LNCAP (cell line): ENCODE results near the gene GREM1.

Experiments used
- CTCF ChIP-seq: fragments of 450-650 bp; IDR thresholded peaks from 2 replicates; pipeline ENCODE4 v1.5.1; 2017; ENCODE audit warnings: mild to moderate bottlenecking

GREM1 gene

GRCh38 chr15:32715276-32715675 is 2.5 kb upstream of the GREM1 start:
- TF ChIP-seq CTCF = no peak

DNA sequence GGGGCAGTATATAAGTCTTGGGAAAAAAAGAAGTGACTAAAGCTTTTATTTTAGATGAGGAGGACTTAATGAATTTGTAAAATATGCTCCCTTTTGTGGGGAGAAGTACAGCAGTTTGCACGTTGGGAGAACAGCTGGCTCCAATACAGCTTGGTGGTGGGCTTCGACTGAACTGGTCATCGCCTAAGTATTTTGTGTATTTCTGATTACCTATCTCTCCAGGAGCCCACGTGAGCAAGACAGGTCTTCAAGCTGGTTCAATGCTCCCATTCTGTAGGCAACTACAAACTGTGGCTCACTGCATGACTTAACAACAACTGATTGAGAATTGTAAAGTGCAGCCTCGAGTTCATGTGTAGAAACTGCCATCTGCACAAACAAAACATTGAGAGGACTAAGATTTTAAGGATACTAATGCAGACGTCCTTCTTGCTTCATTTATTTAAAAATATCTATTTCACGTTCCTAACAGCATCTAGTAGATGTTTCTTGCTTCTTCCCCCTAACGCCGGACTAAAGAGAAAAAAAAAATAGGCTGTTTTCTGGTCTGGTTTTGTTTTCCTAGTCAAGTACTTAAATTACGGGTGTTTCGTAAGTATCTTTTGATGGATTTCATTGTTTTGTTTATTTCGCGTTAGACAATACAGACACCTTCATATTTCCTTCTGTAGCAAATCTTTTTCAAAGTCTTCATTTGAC is 1.4 kb upstream of the GREM1 start:
- no peak for TF ChIP-seq CTCF

- TF ChIP-seq CTCF = no peak
These were observed 834 bp upstream of the GREM1 start for GRCh38 chr15:32716915-32717425.

DNA sequence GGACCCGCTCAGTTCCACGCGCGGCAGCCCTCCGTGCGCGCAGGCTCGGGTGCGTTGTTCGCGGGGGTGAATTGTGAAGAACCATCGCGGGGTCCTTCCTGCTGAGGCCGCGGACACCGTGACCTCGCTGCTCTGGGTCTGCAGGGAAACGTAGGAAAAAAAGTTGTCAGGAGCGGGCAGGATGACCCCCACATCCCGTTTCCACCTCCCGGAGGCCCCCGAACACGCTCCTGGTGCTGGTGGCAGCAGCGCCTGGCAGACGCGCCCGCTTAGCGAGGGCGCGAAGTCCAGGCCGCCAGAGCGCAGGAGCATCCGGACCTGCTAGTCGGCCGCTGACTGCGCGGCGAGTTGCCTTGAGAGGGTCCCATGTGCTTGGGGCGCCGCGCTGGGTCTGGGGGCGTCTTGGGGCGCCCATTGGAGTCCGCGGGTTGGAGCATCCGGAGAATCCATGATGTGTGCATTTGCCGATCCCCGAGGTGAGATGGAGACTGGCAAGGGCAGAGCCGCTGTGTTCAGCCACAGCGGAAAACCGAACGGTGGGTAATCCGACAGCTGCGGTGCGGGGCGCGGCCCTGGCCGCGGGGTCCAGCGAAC is 520 bp downstream of the GREM1 start:
- no peak for TF ChIP-seq CTCF

DNA sequence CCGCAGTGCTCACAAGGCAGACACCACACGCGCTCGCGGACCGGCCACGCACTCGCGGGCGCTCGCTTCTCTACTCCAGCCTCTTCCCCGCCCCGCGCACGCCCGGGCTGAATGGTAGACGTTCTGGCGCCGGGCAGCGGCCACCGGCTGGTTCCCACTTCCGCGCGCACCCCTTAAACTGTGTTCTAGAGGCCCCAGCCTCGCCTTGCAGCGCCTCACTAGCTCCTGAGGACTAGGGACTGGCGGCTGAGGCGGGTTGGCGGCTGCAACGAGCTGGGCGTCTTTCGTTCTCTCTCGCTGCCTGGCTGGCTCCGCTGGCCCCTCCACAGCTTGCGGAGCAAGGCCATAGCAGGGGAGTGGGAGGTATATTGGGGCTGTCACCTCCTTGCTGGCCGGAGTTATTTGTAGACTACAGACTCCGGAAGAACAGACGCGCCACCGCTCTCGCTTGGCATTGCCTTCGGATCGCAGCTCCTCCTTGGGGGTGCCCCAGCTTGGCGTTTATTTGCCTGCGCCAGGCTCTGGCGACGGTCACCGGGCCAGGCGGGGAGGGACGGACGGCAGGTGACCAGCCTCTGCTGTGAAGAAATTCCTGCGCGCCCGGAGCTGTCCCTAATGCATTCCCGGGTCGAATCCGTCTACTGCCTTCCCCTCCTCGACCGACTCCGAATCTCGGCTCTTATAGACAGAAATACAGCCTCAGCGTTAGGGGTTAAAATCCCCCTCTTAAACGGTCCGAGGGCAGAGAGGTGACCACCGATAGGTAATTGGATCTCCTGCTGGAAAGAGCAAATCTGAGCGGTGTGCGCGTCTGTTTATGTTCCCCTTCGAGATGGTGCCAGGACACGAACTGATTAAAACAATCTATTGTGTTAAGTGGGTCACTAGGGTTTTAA is 1.3 kb downstream of the GREM1 start:
- no peak for TF ChIP-seq CTCF

DNA sequence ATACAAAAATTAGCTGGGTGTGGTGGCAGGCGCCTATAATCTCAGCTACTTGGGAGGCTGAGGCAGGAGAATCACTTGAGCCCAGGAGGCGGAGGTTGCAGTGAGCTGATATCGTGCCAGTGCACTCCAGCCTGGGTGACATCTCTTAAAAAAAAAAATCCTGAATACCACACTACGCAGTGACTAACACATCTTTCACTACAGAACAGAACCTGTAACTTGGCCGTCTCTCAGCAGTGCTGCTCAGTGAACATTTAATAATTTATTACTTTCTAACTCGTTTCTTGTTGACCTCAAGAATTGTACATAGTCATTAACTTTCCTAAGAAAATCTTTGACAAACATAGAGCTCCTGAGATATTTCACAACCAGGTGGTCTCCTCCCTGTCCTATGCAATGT is 3.8 kb downstream of the GREM1 start:
- TF ChIP-seq CTCF = no peak

GRCh38 chr15:32722136-32722535 is 4.3 kb downstream of the GREM1 start:
- TF ChIP-seq CTCF = no peak
